Activated gamma-delta T cell (primary cell): ENCODE results near the gene RAB20.
"Not testable (repeated sequence)": the region's sequence is repeated elsewhere in the genome, so short reads cannot be mapped to it uniquely, and the experiment has no call there.

ENCODE experiments used
- DNase-seq: peaks from one replicate; lab custom pipeline; 2025; lab: John Stamatoyannopoulos, UW

RAB20 gene

GRCh38 chr13:110554946-110555345, 6.6 kb downstream of the RAB20 start:
- DNase-seq, result no peak

- DNase-seq, result no peak
Observed at GRCh38 chr13:110554227-110554836, 7.2 kb downstream of the RAB20 start.

- no peak for DNase-seq
Observed at GRCh38 chr13:110553417-110553816, 8.1 kb downstream of the RAB20 start.

- no peak for DNase-seq
Observed at GRCh38 chr13:110552767-110553166, 8.8 kb downstream of the RAB20 start.

- DNase-seq, result no peak
Observed at GRCh38 chr13:110551284-110551683, 10.2 kb downstream of the RAB20 start.

GRCh38 chr13:110549795-110550160, 11.7 kb downstream of the RAB20 start:
- no peak for DNase-seq

GRCh38 chr13:110548891-110549794, 12.4 kb downstream of the RAB20 start:
- no peak for DNase-seq

GRCh38 chr13:110546926-110547325, 14.6 kb downstream of the RAB20 start:
- DNase-seq, result no peak

- no peak for DNase-seq
Observed at GRCh38 chr13:110546378-110546777, 15.1 kb downstream of the RAB20 start.

GRCh38 chr13:110542169-110542796, 19.2 kb downstream of the RAB20 start:
- DNase-seq, result no peak

GRCh38 chr13:110541526-110541920, 20.0 kb downstream of the RAB20 start:
- no peak for DNase-seq

- DNase-seq, result no peak
Observed at GRCh38 chr13:110540871-110541525, 20.5 kb downstream of the RAB20 start.

- no peak for DNase-seq
Observed at GRCh38 chr13:110539894-110540293, 21.6 kb downstream of the RAB20 start.

GRCh38 chr13:110538632-110539031, 22.9 kb downstream of the RAB20 start:
- DNase-seq, result no peak

- DNase-seq, result no peak
Observed at GRCh38 chr13:110536006-110536693, 25.4 kb downstream of the RAB20 start.

- DNase-seq, result no peak
Observed at GRCh38 chr13:110535526-110535925, 26.0 kb downstream of the RAB20 start.

- no peak for DNase-seq
Observed at GRCh38 chr13:110533771-110534670, 27.5 kb downstream of the RAB20 start.

- DNase-seq, result not testable (repeated sequence)
Observed at GRCh38 chr13:110532258-110532657, 29.3 kb downstream of the RAB20 start.

GRCh38 chr13:110531671-110532083, 29.8 kb downstream of the RAB20 start:
- DNase-seq, result no peak

GRCh38 chr13:110531100-110531499, 30.4 kb downstream of the RAB20 start:
- no peak for DNase-seq
